WTC11 (cell line): ENCODE data around the gene SSU72. TPM values are rescaled to one million over a fixed set of nuclear protein-coding genes. Genes with fewer than 3 reads are reported as not detected.

Experiments
- ATAC-seq: fragments of 200-7000 bp; cut with Tn5 transposase; 2 replicates; pipeline ENCODE4 v1.10.0; 2021; ENCODE audit warnings: mild to moderate bottlenecking, moderate library complexity
- CTCF ChIA-PET: fragments of 300-600 bp; sonication (Branson Sonifier 250); formaldehyde crosslinking; loops from one replicate; lab custom pipeline; 2021; ENCODE audit warnings: antibody characterized with exemption; lab: Charles Lee
- POLR2A ChIA-PET: fragments of 350-600 bp; sonication (Branson Sonifier 250); formaldehyde crosslinking; loops from one replicate; lab custom pipeline; 2021; ENCODE audit warnings: antibody characterized with exemption; lab: Charles Lee
- DNase-seq: peaks from one replicate; pipeline ENCODE4 v3.0.0; 2021; ENCODE audit warnings: low spot score
- H3K27ac Mint-ChIP-seq: 2 replicates; pipeline ENCODE4 v1.8.0; 2021; ENCODE audit warnings: mixed read lengths
- H3K27me3 Mint-ChIP-seq: 2 replicates; pipeline ENCODE4 v1.8.0; 2021; ENCODE audit warnings: low read depth, mild to moderate bottlenecking, moderate library complexity, mixed read lengths
- H3K36me3 Mint-ChIP-seq: 2 replicates; pipeline ENCODE4 v1.8.0; 2021; ENCODE audit warnings: mixed read lengths
- H3K4me1 Mint-ChIP-seq: 2 replicates; pipeline ENCODE4 v1.8.0; 2022; ENCODE audit warnings: mixed read lengths
- H3K4me3 Mint-ChIP-seq: 2 replicates; pipeline ENCODE4 v1.8.0; 2021; ENCODE audit warnings: mild to moderate bottlenecking, moderate library complexity, mixed read lengths
- H3K9me3 Mint-ChIP-seq: 2 replicates; pipeline ENCODE4 v1.8.0; 2021; ENCODE audit warnings: mixed read lengths
- E2F5 ChIP-seq: sonication (generic); formaldehyde crosslinking; IDR thresholded peaks from 2 replicates; pipeline ENCODE4 v1.8.1; 2022; ENCODE audit warnings: mild to moderate bottlenecking, moderate library complexity, missing genetic modification reagents
- ERG ChIP-seq: fragments of 250-450 bp; sonication (Bioruptor Pico); IDR thresholded peaks from 2 replicates; pipeline ENCODE4 v1.8.0; 2021; ENCODE audit warnings: mild to moderate bottlenecking
- FOXJ3 ChIP-seq: sonication (generic); formaldehyde crosslinking; IDR thresholded peaks from 2 replicates; pipeline ENCODE4 v1.9.0; 2021; ENCODE audit warnings: missing genetic modification reagents, mild to moderate bottlenecking, borderline replicate concordance
- FOXK1 ChIP-seq: sonication (generic); formaldehyde crosslinking; IDR thresholded peaks from 2 replicates; pipeline ENCODE4 v1.8.0; 2022; ENCODE audit warnings: mild to moderate bottlenecking, moderate library complexity, missing genetic modification reagents
- GABPB1 ChIP-seq: sonication (generic); formaldehyde crosslinking; IDR thresholded peaks from 2 replicates; pipeline ENCODE4 v1.8.1; 2023; ENCODE audit warnings: mild to moderate bottlenecking, missing genetic modification reagents
- JUN ChIP-seq: sonication (generic); formaldehyde crosslinking; IDR thresholded peaks from 2 replicates; pipeline ENCODE4 v1.8.0; 2023; ENCODE audit warnings: mild to moderate bottlenecking, missing genetic modification reagents
- MXD4 ChIP-seq: fragments of 250-450 bp; sonication (Bioruptor Pico); IDR thresholded peaks from 2 replicates; pipeline ENCODE4 v1.8.0; 2021; ENCODE audit warnings: mild to moderate bottlenecking, moderate library complexity, borderline replicate concordance
- NR2C2 ChIP-seq: sonication (generic); formaldehyde crosslinking; IDR thresholded peaks from 2 replicates; pipeline ENCODE4 v1.8.0; 2022; ENCODE audit warnings: mild to moderate bottlenecking, missing genetic modification reagents
- PRRX2 ChIP-seq: fragments of 250-450 bp; sonication (Bioruptor Pico); IDR thresholded peaks from 2 replicates; pipeline ENCODE4 v1.8.0; 2021; ENCODE audit warnings: mild to moderate bottlenecking
- SOX15 ChIP-seq: fragments of 250-450 bp; sonication (Bioruptor Pico); IDR thresholded peaks from 2 replicates; pipeline ENCODE4 v1.9.0; 2021; ENCODE audit warnings: mild to moderate bottlenecking
- SP1 ChIP-seq: sonication (generic); formaldehyde crosslinking; conservative IDR thresholded peaks from 2 replicates; pipeline ENCODE4 v1.8.1; 2022; ENCODE audit warnings: missing genetic modification reagents
- TP53 ChIP-seq: sonication (generic); formaldehyde crosslinking; IDR thresholded peaks from 2 replicates; pipeline ENCODE4 v1.8.1; 2023; ENCODE audit warnings: mild to moderate bottlenecking, missing genetic modification reagents
- USF1 ChIP-seq: sonication (generic); formaldehyde crosslinking; IDR thresholded peaks from 2 replicates; pipeline ENCODE4 v1.8.0; 2022; ENCODE audit warnings: mild to moderate bottlenecking, missing genetic modification reagents
- ZBTB21 ChIP-seq: sonication (generic); formaldehyde crosslinking; IDR thresholded peaks from 2 replicates; pipeline ENCODE4 v1.8.1; 2023; ENCODE audit warnings: mild to moderate bottlenecking, missing genetic modification reagents, borderline replicate concordance
- ZBTB43 ChIP-seq: sonication (generic); formaldehyde crosslinking; IDR thresholded peaks from 2 replicates; pipeline ENCODE4 v1.8.1; 2023; ENCODE audit warnings: mild to moderate bottlenecking, missing genetic modification reagents
- ZNF232 ChIP-seq: sonication (generic); formaldehyde crosslinking; IDR thresholded peaks from 2 replicates; pipeline ENCODE4 v1.8.0; 2022; ENCODE audit warnings: mild to moderate bottlenecking, missing genetic modification reagents
- ZNF263 ChIP-seq: sonication (generic); formaldehyde crosslinking; IDR thresholded peaks from 2 replicates; pipeline ENCODE4 v1.8.1; 2022; ENCODE audit warnings: low read depth, mild to moderate bottlenecking, moderate library complexity, missing genetic modification reagents
- ZNF317 ChIP-seq: sonication (generic); formaldehyde crosslinking; IDR thresholded peaks from 2 replicates; pipeline ENCODE4 v1.8.1; 2023; ENCODE audit warnings: low read depth, mild to moderate bottlenecking, moderate library complexity, missing genetic modification reagents, borderline replicate concordance
- ZSCAN18 ChIP-seq: fragments of 250-450 bp; sonication (Bioruptor Pico); IDR thresholded peaks from 2 replicates; pipeline ENCODE4 v2.1.2; 2022; ENCODE audit warnings: mild to moderate bottlenecking, moderate library complexity
- total RNA-seq: library from RNA; stranded (reverse); gene quantifications from 3 replicates; pipeline ENCODE4 v1.2.3, GENCODE V29; 2021

The SSU72 gene
- total RNA-seq, 1 experiment from 2014 or later, result 158 TPM

- Mint-ChIP-seq H3K27me3 (no peaks in the 10 kb centered on the region), H3K9me3 (no peaks in the 10 kb centered on the region), H3K4me1 (peaks cover 18% of the 10 kb centered on the region), H3K4me3 (peak overlapping the region; percentile 91), H3K36me3 (0 out of 2 replicates have a peak, but pooled peaks cover 5% of the 10 kb centered on the region), H3K27ac (peak overlapping the region; percentile 73)
- CTCF ChIA-PET, result interaction anchor here (1.0 to 2.4 kb wide), 4 partner anchors 14 to 110 kb away, joined by 4 to 8 read pairs (median 6); no protein-coding TSS in a partner anchor
- DNase-seq (no peak), ATAC-seq (no peak)
- no peak for TF ChIP-seq E2F5 (CRISPR knock-in tag)
- TF ChIP-seq ERG (CRISPR knock-in tag), result no peak
- 0 out of 2 replicates have a peak, but pooled peaks have one; percentile 56 for TF ChIP-seq ZNF232 (CRISPR knock-in tag)
- TF ChIP-seq ZSCAN18 (CRISPR knock-in tag), result no peak
- no peak for TF ChIP-seq TP53
- POLR2A ChIA-PET, result interaction anchor here (1.5 kb wide), 1 partner anchor 14 kb away, joined by 7 read pairs; no protein-coding TSS in a partner anchor
Measured at GRCh38 chr1:1614954-1615255, 40.2 kb upstream of the SSU72 start.

- no peak for TF ChIP-seq FOXJ3
- TF ChIP-seq ZNF317, result no peak
- TF ChIP-seq JUN, result no peak
- TF ChIP-seq E2F5 (CRISPR knock-in tag), result no peak
- TF ChIP-seq NR2C2, result no peak
- TF ChIP-seq ZNF263, result no peak
- TF ChIP-seq MXD4, result no peak
- no peak for TF ChIP-seq SP1 (CRISPR knock-in tag)
- TF ChIP-seq TP53, result no peak
- TF ChIP-seq GABPB1 (CRISPR knock-in tag), result no peak
- TF ChIP-seq ZBTB43, result no peak
- no peak for TF ChIP-seq ZBTB21 (CRISPR knock-in tag)
- TF ChIP-seq PRRX2, result no peak
- TF ChIP-seq SOX15, result no peak
- TF ChIP-seq USF1 (CRISPR knock-in tag), result no peak
- TF ChIP-seq FOXK1 (CRISPR knock-in tag), result no peak
- CTCF ChIA-PET, result interaction anchor here (1.0 to 2.4 kb wide), 4 partner anchors 15 to 110 kb away, joined by 4 to 8 read pairs (median 6); no protein-coding TSS in a partner anchor
Measured at GRCh38 chr1:1614204-1614953, 39.7 kb upstream of the SSU72 start.

More at GRCh38 chr1:1614204-1614953, 39.7 kb upstream of the SSU72 start:
- Mint-ChIP-seq H3K4me1 (peaks cover 18% of the 10 kb centered on the region), H3K36me3 (0 out of 2 replicates have a peak, but pooled peaks cover 5% of the 10 kb centered on the region), H3K4me3 (peak overlapping the region; percentile 91), H3K9me3 (no peaks in the 10 kb centered on the region), H3K27me3 (no peaks in the 10 kb centered on the region), H3K27ac (peak overlapping the region; percentile 73)
- POLR2A ChIA-PET, result interaction anchor here (1.5 kb wide), 1 partner anchor 15 kb away, joined by 7 read pairs; no protein-coding TSS in a partner anchor
- ATAC-seq (no peak), DNase-seq (peak; percentile 12)
